HG03045 (cell line): Measurements from ENCODE around the gene SCARF2.

Experiments
- ATAC-seq: cut with Tn5 transposase; IDR thresholded peaks from one replicate; pipeline ENCODE4 v1.9.1; 2021; ENCODE audit warnings: mild to moderate bottlenecking, moderate library complexity; ENCODE audit not compliant: unreplicated experiment

The SCARF2 gene

GRCh38 chr22:20440637-20441591, 3.3 kb upstream of the SCARF2 start:
- no peak for ATAC-seq

GRCh38 chr22:20439928-20440575, 2.4 kb upstream of the SCARF2 start:
- ATAC-seq = no peak

GRCh38 chr22:20439556-20439927, 1.9 kb upstream of the SCARF2 start:
- no peak for ATAC-seq

- ATAC-seq = no peak
Measured at GRCh38 chr22:20438678-20439492, 1.3 kb upstream of the SCARF2 start.

- no peak for ATAC-seq
Measured at GRCh38 chr22:20438427-20438677, 727 bp upstream of the SCARF2 start.

- ATAC-seq = no peak
Measured at GRCh38 chr22:20436768-20437612, 635 bp downstream of the SCARF2 start.

- no peak for ATAC-seq
Measured at GRCh38 chr22:20436307-20436767, 1.3 kb downstream of the SCARF2 start.

GRCh38 chr22:20435436-20436306, 2.0 kb downstream of the SCARF2 start:
- ATAC-seq = no peak

- no peak for ATAC-seq
Measured at GRCh38 chr22:20434773-20435172, 2.9 kb downstream of the SCARF2 start.

GRCh38 chr22:20434264-20434751, 3.3 kb downstream of the SCARF2 start:
- no peak for ATAC-seq

GRCh38 chr22:20433686-20434241, 3.9 kb downstream of the SCARF2 start:
- ATAC-seq = no peak

- no peak for ATAC-seq
Measured at GRCh38 chr22:20433191-20433590, 4.4 kb downstream of the SCARF2 start.

- ATAC-seq = no peak
Measured at GRCh38 chr22:20432244-20432686, 5.4 kb downstream of the SCARF2 start.

GRCh38 chr22:20431511-20432192, 6.0 kb downstream of the SCARF2 start:
- ATAC-seq = no peak

GRCh38 chr22:20430720-20431510, 6.7 kb downstream of the SCARF2 start:
- ATAC-seq = no peak

GRCh38 chr22:20430101-20430719, 7.4 kb downstream of the SCARF2 start:
- no peak for ATAC-seq
